ENCODE results near the gene TIAL1.

The TIAL1 gene

DNA sequence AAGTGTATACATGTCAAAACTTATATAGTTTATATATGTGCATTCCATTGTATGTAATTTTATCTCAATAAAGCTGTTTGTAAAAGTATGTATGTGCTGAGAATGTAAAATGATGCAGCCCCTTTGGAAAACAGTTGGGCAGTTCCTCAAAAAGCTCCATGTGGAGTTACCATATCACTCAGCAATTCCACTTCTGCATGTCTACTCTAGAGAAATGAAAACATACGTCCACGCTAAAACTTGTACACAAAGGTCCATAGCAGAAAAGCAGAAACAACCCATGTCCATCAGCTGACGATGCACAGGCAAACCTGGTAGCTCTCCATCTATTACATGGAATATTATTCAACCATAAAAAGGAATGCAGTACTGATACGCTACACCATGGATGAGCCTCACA is 45.9 kb downstream of the TIAL1 start:
- no peak overlapping the region for H3K4me3 ChIP-seq
- no peak for DNase-seq

DNA sequence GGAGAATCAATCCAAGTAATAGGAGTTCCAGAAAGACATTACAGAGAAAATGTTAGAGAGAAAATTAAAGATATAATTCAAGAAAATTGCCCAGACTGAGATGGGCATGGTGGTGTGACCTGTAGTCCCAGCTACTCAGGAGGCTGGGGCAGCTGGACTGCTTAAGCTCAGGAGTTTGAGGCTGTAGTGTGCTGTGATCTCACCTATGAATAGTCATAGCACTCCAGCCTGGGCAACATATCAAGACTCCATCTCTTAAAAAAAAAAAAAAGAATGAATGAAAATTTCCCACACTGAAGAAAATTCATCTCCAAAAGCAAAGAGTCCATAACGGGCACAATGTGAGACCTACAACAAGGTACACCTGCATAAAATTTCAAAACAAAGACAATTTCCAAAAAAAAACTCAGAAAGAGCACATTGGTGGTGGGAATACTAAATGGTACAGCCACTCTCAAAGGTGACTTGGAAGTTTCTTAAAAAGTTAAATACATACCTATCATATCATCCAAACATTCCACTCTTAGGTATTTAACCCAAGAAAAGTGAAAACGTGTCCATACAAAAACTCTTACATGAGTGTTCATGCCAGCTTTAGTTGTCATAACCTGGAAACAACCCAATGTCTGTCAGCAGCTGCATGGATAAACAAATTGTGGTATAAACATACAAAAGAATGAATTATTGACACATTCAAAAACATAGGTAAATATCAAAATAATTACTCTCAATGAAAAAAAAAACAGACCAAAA is 47.3 kb downstream of the TIAL1 start:
- H3K4me3 ChIP-seq, result no peak overlapping the region
- peaks cover 0 to 4% (median 0%) of the 10 kb centered on the region in 4 donors for H3K4me1 ChIP-seq
- intact Hi-C loops (cut with DNase I; ENCODE audit: low total_unique reads), result no loop called here
- H3K27me3 ChIP-seq, result peaks cover 0 to 11% of the 10 kb centered on the region in 2 donors
- TF ChIP-seq CTCF (IDR thresholded peaks at IDR 0.05), result no peak
- H3K9me3 ChIP-seq, result no peaks in the 10 kb centered on the region
- DNase-seq, result no peak
- H3K27ac ChIP-seq, result no peak overlapping the region
- no peaks in the 10 kb centered on the region for H3K36me3 ChIP-seq

More for the DNA sequence above, 45.9 kb downstream of the TIAL1 start:
- H3K27ac ChIP-seq, result no peak overlapping the region
- H3K4me1 ChIP-seq, result no peaks in the 10 kb centered on the region
- intact Hi-C loops (cut with DNase I; ENCODE audit: low total_unique reads), result no loop called here
- no peak for TF ChIP-seq CTCF (IDR thresholded peaks at IDR 0.05)
- no peaks in the 10 kb centered on the region for H3K36me3 ChIP-seq
- peaks cover 0 to 10% of the 10 kb centered on the region in 2 donors for H3K27me3 ChIP-seq
- H3K9me3 ChIP-seq, result no peaks in the 10 kb centered on the region

DNA sequence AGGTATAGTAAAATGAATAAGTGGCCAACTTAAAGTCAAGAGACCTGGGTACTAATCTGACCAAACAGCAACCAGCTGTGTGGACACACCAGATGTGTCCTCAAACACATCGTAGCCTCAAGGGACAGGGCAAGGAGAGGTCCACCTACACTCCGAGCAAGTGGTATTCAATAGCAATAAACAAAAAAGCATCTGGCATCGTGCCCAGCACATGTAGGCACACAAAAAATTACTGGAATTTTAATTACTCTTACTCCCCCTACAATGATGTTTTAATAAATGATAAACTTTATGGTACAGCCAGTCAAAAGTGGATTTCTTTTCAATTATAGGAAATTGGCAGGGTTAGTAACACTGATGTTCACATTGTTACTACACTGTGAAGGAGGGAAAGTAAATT is 50.8 kb downstream of the TIAL1 start:
- Histone ChIP-seq H3K36me3 (no peaks in the 10 kb centered on the region), H3K27me3 (peaks cover 0 to 13% of the 10 kb centered on the region in 2 donors), H3K4me1 (peaks cover 0 to 26% (median 18%) of the 10 kb centered on the region in 4 donors), H3K4me3 (no peak overlapping the region), H3K27ac (no peak overlapping the region), H3K9me3 (no peaks in the 10 kb centered on the region)
- no peak for TF ChIP-seq CTCF (IDR thresholded peaks at IDR 0.05)
- intact Hi-C loops (cut with DNase I; ENCODE audit: low total_unique reads), result no loop called here
- no peak for DNase-seq

GRCh38 chr10:119545310-119545709 is 51.5 kb downstream of the TIAL1 start:
- peaks cover 0 to 13% of the 10 kb centered on the region in 2 donors for H3K27me3 ChIP-seq
- no peak for DNase-seq
- TF ChIP-seq CTCF (IDR thresholded peaks at IDR 0.05), result no peak
- no peak overlapping the region for H3K27ac ChIP-seq
- H3K4me3 ChIP-seq, result no peak overlapping the region
- H3K4me1 ChIP-seq, result peaks cover 0 to 26% (median 18%) of the 10 kb centered on the region in 4 donors
- intact Hi-C loops (cut with DNase I; ENCODE audit: low total_unique reads), result no loop called here
- no peaks in the 10 kb centered on the region for H3K36me3 ChIP-seq
- no peaks in the 10 kb centered on the region for H3K9me3 ChIP-seq

GRCh38 chr10:119543814-119544642 is 52.7 kb downstream of the TIAL1 start:
- H3K27me3 ChIP-seq, result peaks cover 0 to 13% of the 10 kb centered on the region in 2 donors
- no peaks in the 10 kb centered on the region for H3K36me3 ChIP-seq
- peak overlapping the region; percentile 54 to 60 for H3K27ac ChIP-seq
- H3K4me3 ChIP-seq, result peak overlapping the region; percentile 63 to 74
- intact Hi-C loops (cut with DNase I; ENCODE audit: low total_unique reads), result no loop called here
- peak in 1 of 2 donors; percentile 37 for DNase-seq
- no peaks in the 10 kb centered on the region for H3K9me3 ChIP-seq
- TF ChIP-seq CTCF (IDR thresholded peaks at IDR 0.05), result no peak
- H3K4me1 ChIP-seq, result peaks cover 0 to 31% (median 18%) of the 10 kb centered on the region in 4 donors
